HG03159 (cell line): ENCODE data around the gene NAA16.

Source experiments
- ATAC-seq: cut with Tn5 transposase; IDR thresholded peaks from one replicate; pipeline ENCODE4 v1.9.1; 2021; ENCODE audit warnings: mild to moderate bottlenecking, moderate library complexity; ENCODE audit not compliant: unreplicated experiment

Gene NAA16

GRCh38 chr13:41302743-41303142 is 8.3 kb upstream of the NAA16 start:
- no peak for ATAC-seq

GRCh38 chr13:41304551-41304950 is 6.5 kb upstream of the NAA16 start:
- no peak for ATAC-seq

- no peak for ATAC-seq
These were observed 4.6 kb upstream of the NAA16 start for GRCh38 chr13:41306271-41307145.

- no peak for ATAC-seq
These were observed 3.0 kb upstream of the NAA16 start for GRCh38 chr13:41307884-41308640.

GRCh38 chr13:41311406-41312175 is 524 bp downstream of the NAA16 start:
- peak; percentile 55 for ATAC-seq

- ATAC-seq = peak; percentile 30
These were observed 1.1 kb downstream of the NAA16 start for GRCh38 chr13:41312176-41312500.

- ATAC-seq = no peak
These were observed 2.0 kb downstream of the NAA16 start for GRCh38 chr13:41313117-41313516.

GRCh38 chr13:41313659-41314197 is 2.7 kb downstream of the NAA16 start:
- no peak for ATAC-seq

GRCh38 chr13:41315443-41316047 is 4.5 kb downstream of the NAA16 start:
- ATAC-seq = no peak

GRCh38 chr13:41317243-41317642 is 6.2 kb downstream of the NAA16 start:
- no peak for ATAC-seq

GRCh38 chr13:41325752-41326151 is 14.7 kb downstream of the NAA16 start:
- ATAC-seq = no peak

GRCh38 chr13:41326661-41327060 is 15.6 kb downstream of the NAA16 start:
- ATAC-seq = no peak

- no peak for ATAC-seq
These were observed 17.1 kb downstream of the NAA16 start for GRCh38 chr13:41327994-41328790.

- no peak for ATAC-seq
These were observed 21.8 kb downstream of the NAA16 start for GRCh38 chr13:41332829-41333228.

- ATAC-seq = no peak
These were observed 23.7 kb downstream of the NAA16 start for GRCh38 chr13:41334810-41335209.

GRCh38 chr13:41344358-41344757 is 33.3 kb downstream of the NAA16 start:
- no peak for ATAC-seq

GRCh38 chr13:41345165-41345913 is 34.3 kb downstream of the NAA16 start:
- no peak for ATAC-seq

GRCh38 chr13:41345914-41346589 is 35.0 kb downstream of the NAA16 start:
- ATAC-seq = no peak
